Measurements from ENCODE around the gene ZBBX.

GRCh38 chr3:167253037-167253436 is 127.1 kb downstream of the ZBBX start:
- no peak for TF ChIP-seq CTCF (conservative IDR thresholded peaks at IDR 0.05; ENCODE audit: low read depth, low read length)
- no peak for TF ChIP-seq EZH2phosphoT487 (IDR thresholded peaks at IDR 0.05; ENCODE audit: borderline replicate concordance, low read length)

Measured in PC-3 (cell line).